A549 (cell line): ENCODE measurements around the gene RTN4IP1.

Source experiments
- CTCF ChIP-seq: fragments of >200 bp; sonication (Bioruptor Twin); formaldehyde crosslinking; IDR thresholded peaks from 3 replicates; pipeline ENCODE4 v1.5.1; 2016
- MAZ ChIP-seq: fragments of 150-350 bp; IDR thresholded peaks from 2 replicates; pipeline ENCODE4 v1.6.1; 2014; ENCODE audit warnings: antibody characterized with exemption, low read depth, low read length, borderline replicate concordance
- POLR2A ChIP-seq: IDR thresholded peaks from 2 replicates; pipeline ENCODE4 v1.6.1; 2012; ENCODE audit warnings: mild to moderate bottlenecking, low read length
- POLR2AphosphoS2 ChIP-seq: conservative IDR thresholded peaks from 2 replicates; pipeline ENCODE4 v1.6.1; 2012; ENCODE audit warnings: low read length, improper control_type of control experiment, inconsistent platforms
- SREBF2 ChIP-seq: fragments of 450-650 bp; IDR thresholded peaks from 2 replicates; pipeline ENCODE4 v1.6.1; 2014; ENCODE audit warnings: mild to moderate bottlenecking, moderate library complexity
- USF2 ChIP-seq: fragments of 450-650 bp; IDR thresholded peaks from 2 replicates; pipeline ENCODE4 v1.6.1; 2014; ENCODE audit warnings: antibody characterized with exemption

- TF ChIP-seq CTCF: no peak
- no peak for TF ChIP-seq MAZ
- no peak for TF ChIP-seq SREBF2
- TF ChIP-seq POLR2A: no peak
- no peak for TF ChIP-seq POLR2AphosphoS2
- no peak for TF ChIP-seq USF2
Measured at GRCh38 chr6:106648651-106649308, 19.5 kb upstream of the RTN4IP1 start.
